H1 (cell line): ENCODE measurements around the gene OR7D2. TPM values are rescaled to one million over a fixed set of nuclear protein-coding genes. Genes with fewer than 3 reads are reported as not detected.

Experiments
- CTCF ChIA-PET: fragments of 300-600 bp; sonication (Branson Sonifier 250); formaldehyde crosslinking; loops from one replicate; lab custom pipeline; 2021; ENCODE audit not compliant: partially characterized antibody; lab: Charles Lee
- POLR2A ChIA-PET: fragments of 300-600 bp; sonication (Branson Sonifier 250); formaldehyde crosslinking; loops from one replicate; lab custom pipeline; 2021; ENCODE audit warnings: inconsistent platforms; ENCODE audit not compliant: partially characterized antibody; lab: Charles Lee
- DNase-seq, 2 experiments: peaks; one replicate each; pipeline versions ENCODE4 v3.0.0 to v3.0.0-alpha.2; 2010 to 2022; ENCODE audit warnings: low spot score in 2 of 2, low read depth in 1 of 2, mixed read lengths in 1 of 2
- FAIRE-seq: peaks from 2 replicates; lab custom pipeline; 2011; peaks lifted over from hg19 to GRCh38; lab: Jason Lieb, UNC
- H2AFZ ChIP-seq: 2 replicates; pipeline ENCODE4 v1.8.1; 2012; ENCODE audit warnings: low read length, inconsistent platforms
- H2AK5ac ChIP-seq: 2 replicates; pipeline ENCODE4 v1.6.1; 2013; ENCODE audit warnings: low read depth, low read length
- H2BK120ac ChIP-seq: replicated peaks from 2 replicates; pipeline ENCODE3; 2013; ENCODE audit warnings: low read depth, low read length, inconsistent platforms
- H2BK12ac ChIP-seq: 2 replicates; pipeline ENCODE4 v1.6.1; 2013; ENCODE audit warnings: low read depth, low read length
- H2BK15ac ChIP-seq: 2 replicates; pipeline ENCODE4 v1.6.1; 2013; ENCODE audit warnings: low read length
- H2BK20ac ChIP-seq: 2 replicates; pipeline ENCODE4 v1.6.1; 2013; ENCODE audit warnings: low read length
- H2BK5ac ChIP-seq: 2 replicates; pipeline ENCODE4 v1.6.1; 2013; ENCODE audit warnings: low read depth, low read length
- H3K14ac ChIP-seq: 2 replicates; pipeline ENCODE4 v1.6.1; 2013; ENCODE audit warnings: inconsistent platforms; ENCODE audit not compliant: insufficient read length
- H3K18ac ChIP-seq: 2 replicates; pipeline ENCODE4 v1.6.1; 2013; ENCODE audit warnings: low read length; ENCODE audit errors: extremely low read depth
- H3K23ac ChIP-seq: 2 replicates; pipeline ENCODE4 v1.6.1; 2013; ENCODE audit warnings: inconsistent platforms; ENCODE audit not compliant: insufficient read length
- H3K23me2 ChIP-seq: 2 replicates; pipeline ENCODE4 v1.6.1; 2013; ENCODE audit warnings: low read depth, low read length
- H3K27ac ChIP-seq: 2 replicates; pipeline ENCODE4 v1.6.1; 2011; ENCODE audit warnings: low read depth, low read length, inconsistent platforms
- H3K27me3 ChIP-seq, 4 experiments: replicated peaks in 1 of 4; 1 replicate in 1 of 4; 2 replicates in 3 of 4; pipeline versions ENCODE4 v1.6.1 to v1.8.1; 2011 to 2013; ENCODE audit warnings: low read length in 3 of 4, mild to moderate bottlenecking in 3 of 4, inconsistent platforms in 2 of 4, mixed read lengths in 2 of 4, moderate library complexity in 1 of 4; ENCODE audit not compliant: control insufficient read depth in 3 of 4, insufficient read depth in 3 of 4; ENCODE audit errors: extremely low read depth in 1 of 4
- H3K36me3 ChIP-seq, 4 experiments: 2 replicates each; pipeline versions ENCODE4 v1.6.1 to v1.8.1; 2011 to 2013; ENCODE audit warnings: mild to moderate bottlenecking in 4 of 4, low read length in 3 of 4, moderate library complexity in 2 of 4, control low read depth in 1 of 4, inconsistent platforms in 1 of 4; ENCODE audit not compliant: insufficient read depth in 4 of 4, control insufficient read depth in 2 of 4
- H3K4ac ChIP-seq: replicated peaks from 2 replicates; pipeline ENCODE3; 2013; ENCODE audit warnings: low read length, low read depth, mixed read lengths, inconsistent platforms; ENCODE audit not compliant: insufficient read length
- H3K4me1 ChIP-seq, 4 experiments: replicated peaks in 1 of 4; 1 replicate in 1 of 4; 2 replicates in 3 of 4; pipeline versions ENCODE4 v1.6.1 to v1.8.1; 2011 to 2013; ENCODE audit warnings: low read length in 3 of 4, inconsistent platforms in 2 of 4, mixed read lengths in 1 of 4; ENCODE audit not compliant: insufficient read depth in 4 of 4, control insufficient read depth in 3 of 4
- H3K4me2 ChIP-seq, 2 experiments: 2 replicates each; pipeline versions ENCODE4 v1.6.1 to v1.8.1; 2011 to 2013; ENCODE audit warnings: low read depth in 2 of 2, low read length in 2 of 2, control low read depth in 1 of 2, inconsistent platforms in 1 of 2, mild to moderate bottlenecking in 1 of 2; ENCODE audit not compliant: insufficient read depth in 1 of 2
- H3K4me3 ChIP-seq, 4 experiments: fragments of 200-600, 300-600 bp in 1 of 4; sonication (generic), shearing (Covaris generic), sonication (Bioruptor Twin) in 1 of 4; 2 replicates each; pipeline versions ENCODE4 v1.5.1 to v1.8.1; 2011 to 2016; ENCODE audit warnings: low read length in 4 of 4, low read depth in 3 of 4, control low read depth in 2 of 4, inconsistent platforms in 2 of 4, mild to moderate bottlenecking in 2 of 4, mixed read lengths in 1 of 4, moderate library complexity in 1 of 4; ENCODE audit not compliant: insufficient read depth in 2 of 4; ENCODE audit errors: extremely low read depth in 1 of 4
- H3K56ac ChIP-seq: replicated peaks from 2 replicates; pipeline ENCODE3; 2013; ENCODE audit warnings: low read depth, mild to moderate bottlenecking, mixed read lengths, low read length, inconsistent platforms; ENCODE audit not compliant: insufficient read length
- H3K79me1 ChIP-seq: 2 replicates; pipeline ENCODE4 v1.6.1; 2013; ENCODE audit warnings: low read depth, low read length, control low read depth
- H3K79me2 ChIP-seq, 2 experiments: 2 replicates each; pipeline versions ENCODE4 v1.6.1 to v1.8.1; 2012 to 2013; ENCODE audit warnings: low read length in 2 of 2, mild to moderate bottlenecking in 2 of 2, inconsistent platforms in 1 of 2; ENCODE audit not compliant: insufficient read depth in 2 of 2, control insufficient read depth in 1 of 2
- H3K9ac ChIP-seq, 4 experiments: replicated peaks in 1 of 4; 1 replicate in 1 of 4; 2 replicates in 3 of 4; pipeline versions ENCODE4 v1.6.1 to v1.8.1; 2011 to 2013; ENCODE audit warnings: low read depth in 3 of 4, low read length in 3 of 4, control low read depth in 2 of 4, mild to moderate bottlenecking in 2 of 4, moderate library complexity in 2 of 4, inconsistent platforms in 1 of 4; ENCODE audit errors: extremely low read depth in 1 of 4
- H3K9me3 ChIP-seq, 2 experiments: 2 replicates each; pipeline versions ENCODE4 v1.6.1 to v1.8.1; 2012 to 2013; ENCODE audit warnings: mild to moderate bottlenecking in 2 of 2, moderate library complexity in 2 of 2, control low read depth in 1 of 2, inconsistent platforms in 1 of 2, low read depth in 1 of 2, low read length in 1 of 2, mixed read lengths in 1 of 2; ENCODE audit not compliant: insufficient read depth in 2 of 2
- H4K20me1 ChIP-seq, 2 experiments: replicated peaks in 1 of 2; 2 replicates each; pipeline versions ENCODE3 to v1.8.1; 2011 to 2013; ENCODE audit warnings: inconsistent platforms in 2 of 2, low read length in 2 of 2, mild to moderate bottlenecking in 1 of 2; ENCODE audit not compliant: insufficient read depth in 2 of 2, control insufficient read depth in 1 of 2
- H4K5ac ChIP-seq: 2 replicates; pipeline ENCODE4 v1.6.1; 2013; ENCODE audit warnings: low read length, low read depth, mixed read lengths, inconsistent platforms; ENCODE audit not compliant: insufficient read length
- H4K8ac ChIP-seq: 2 replicates; pipeline ENCODE4 v1.8.0; 2013; ENCODE audit warnings: mild to moderate bottlenecking, moderate library complexity, low read length, inconsistent platforms; ENCODE audit not compliant: insufficient read depth; ENCODE audit errors: extremely low read depth
- H4K91ac ChIP-seq: replicated peaks from 2 replicates; pipeline ENCODE3; 2013; ENCODE audit warnings: low read length, mixed read lengths, inconsistent platforms; ENCODE audit not compliant: insufficient read length
- BACH1 ChIP-seq: IDR thresholded peaks from 2 replicates; pipeline ENCODE4 v1.6.1; 2012; ENCODE audit warnings: low read length, improper control_type of control experiment
- CBX8 ChIP-seq: fragments of 300-800, 300-1000 bp; sonication (generic); IDR thresholded peaks from 2 replicates; pipeline ENCODE4 v1.7.1; 2016; ENCODE audit warnings: low read depth, low read length, borderline replicate concordance
- GABPA ChIP-seq: IDR thresholded peaks from 2 replicates; pipeline ENCODE4 v1.6.1; 2011; ENCODE audit warnings: mild to moderate bottlenecking, low read length, moderate library complexity, borderline replicate concordance; ENCODE audit not compliant: insufficient read depth
- JUND ChIP-seq: IDR thresholded peaks from 2 replicates; pipeline ENCODE4 v1.6.1; 2011; ENCODE audit warnings: mild to moderate bottlenecking, improper control_type of control experiment, low read length
- KDM1A ChIP-seq: fragments of 200-600, 300-600 bp; sonication (generic); IDR thresholded peaks from 2 replicates; pipeline ENCODE4 v1.7.1; 2016; ENCODE audit warnings: mild to moderate bottlenecking, low read length, borderline replicate concordance
- KDM4A ChIP-seq: IDR thresholded peaks from one replicate; pipeline ENCODE4 v1.7.1; 2012; ENCODE audit warnings: low read depth, mild to moderate bottlenecking, moderate library complexity, low read length, inconsistent platforms; ENCODE audit not compliant: severe bottlenecking
- MAFK ChIP-seq: IDR thresholded peaks from 2 replicates; pipeline ENCODE4 v1.6.1; 2012; ENCODE audit warnings: low read depth, mild to moderate bottlenecking, improper control_type of control experiment, low read length
- RAD21 ChIP-seq, 2 experiments: IDR thresholded peaks in 1 of 2; conservative IDR thresholded peaks in 1 of 2; 2 replicates each; pipeline ENCODE4 v1.6.1; 2011; ENCODE audit warnings: low read depth in 2 of 2, low read length in 2 of 2, improper control_type of control experiment in 1 of 2, inconsistent platforms in 1 of 2, mild to moderate bottlenecking in 1 of 2, moderate library complexity in 1 of 2
- SAP30 ChIP-seq: fragments of 300-600 bp; sonication (generic); IDR thresholded peaks from 2 replicates; pipeline ENCODE4 v1.7.1; 2012; ENCODE audit warnings: low read length, moderate library complexity, mild to moderate bottlenecking, inconsistent platforms; ENCODE audit not compliant: insufficient read depth, insufficient replicate concordance
- SIRT6 ChIP-seq: IDR thresholded peaks from one replicate; pipeline ENCODE4 v1.7.1; 2012; ENCODE audit warnings: low read length, inconsistent platforms
- SP1 ChIP-seq: IDR thresholded peaks from 2 replicates; pipeline ENCODE4 v1.6.1; 2011; ENCODE audit warnings: low read depth, low read length
- SP2 ChIP-seq: IDR thresholded peaks from 2 replicates; pipeline ENCODE4 v1.6.1; 2012; ENCODE audit warnings: mild to moderate bottlenecking, low read length, inconsistent platforms
- SP4 ChIP-seq: IDR thresholded peaks from 2 replicates; pipeline ENCODE4 v1.6.1; 2012; ENCODE audit warnings: low read length, inconsistent platforms
- SUZ12 ChIP-seq: fragments of 200-600 bp; sonication (generic); IDR thresholded peaks from 2 replicates; pipeline ENCODE4 v1.6.1; 2012; ENCODE audit warnings: mild to moderate bottlenecking, inconsistent platforms, low read length, moderate library complexity, mixed read lengths
- ZNF274 ChIP-seq: IDR thresholded peaks from 2 replicates; pipeline ENCODE4 v1.7.0; 2012; ENCODE audit warnings: low read length, borderline replicate concordance; ENCODE audit errors: extremely low read depth
- whole genome bisulfite sequencing, 2 experiments: shearing (Covaris generic) in 1 of 2; methylation state at CpG; one replicate each; pipeline versions ENCODE4 v1.1.6 to v1.1.7; 2013 to 2015; ENCODE audit warnings: low lambda C conversion rate in 2 of 2, mixed read lengths in 2 of 2, inconsistent platforms in 1 of 2, low coverage in 1 of 2, missing lambda C conversion rate in 1 of 2; ENCODE audit not compliant: insufficient replicate concordance in 2 of 2, insufficient coverage in 1 of 2, insufficient read length in 1 of 2; ENCODE audit errors: extremely low coverage in 1 of 2, missing lambda C conversion rate in 1 of 2; 5-methylcytosine and 5-hydroxymethylcytosine counted together
- polyA plus RNA-seq, 7 experiments: library from polyadenylated mRNA; depleted of rRNA in 3 of 7; stranded (reverse) in 5 of 7; unstranded in 2 of 7; fragments of >200 nt in 5 of 7; fragments of 200-250 nt in 2 of 7; gene quantifications; 1 replicate in 5 of 7; 2 replicates in 1 of 7; 4 replicates in 1 of 7; pipeline versions ENCODE4 v1.2.1 to v1.2.3, GENCODE V29; 2011 to 2013; ENCODE audit warnings: missing spikeins in 2 of 7, mixed read lengths in 2 of 7
- total RNA-seq: library from RNA; stranded (reverse); fragmentation: NEBNext Ultra II Directional; extraction: Animal tissue kit (Norgen Biotek cat#: 25700); gene quantifications from 2 replicates; pipeline ENCODE4 v1.2.1, GENCODE V29; 2021

The OR7D2 gene
- total and polyA plus RNA-seq, 2 of the 8 experiments (the other 6 are each of a cell fraction or from before 2014, with no cell fraction given), result 0.02 TPM; not detected in 1

DNA sequence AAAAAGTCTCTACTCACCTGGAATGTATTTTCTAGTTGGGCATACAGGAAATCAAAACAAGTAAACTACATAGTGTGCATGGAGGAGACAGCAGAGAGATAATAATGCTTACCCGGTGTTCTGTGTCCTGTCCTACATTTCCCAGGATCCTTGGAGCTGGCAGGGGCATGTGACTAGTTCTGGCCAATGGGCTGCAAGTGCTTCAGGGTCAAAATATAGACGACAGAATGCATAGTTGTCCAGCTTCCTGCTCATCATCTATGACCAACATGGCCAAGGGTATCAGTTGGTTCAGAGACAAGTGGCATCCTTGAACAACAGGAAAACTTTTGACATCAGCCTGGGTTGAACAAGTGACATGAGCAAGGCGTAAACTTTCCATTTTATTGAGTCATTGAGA is 30.1 kb upstream of the OR7D2 start:
- H3K4me3 ChIP-seq, result no peak overlapping the region
- H3K9me3 ChIP-seq, result peaks cover 35 to 40% of the 10 kb centered on the region in 2 experiments
- no peak overlapping the region for H3K14ac ChIP-seq
- H2BK20ac ChIP-seq, result no peak overlapping the region
- no peak overlapping the region for H3K18ac ChIP-seq
- no peak overlapping the region for H2BK12ac ChIP-seq
- H2BK5ac ChIP-seq, result no peak overlapping the region
- H3K4me2 ChIP-seq, result no peak overlapping the region
- no peak overlapping the region for H3K4ac ChIP-seq
- no peak overlapping the region for H3K9ac ChIP-seq
- H3K4me1 ChIP-seq, result no peaks in the 10 kb centered on the region
- FAIRE-seq, result no peak
- no peaks in the 10 kb centered on the region for H3K23me2 ChIP-seq
- no peak overlapping the region for H4K91ac ChIP-seq
- H3K23ac ChIP-seq, result no peak overlapping the region
- DNase-seq, result no peak
- H4K5ac ChIP-seq, result no peak overlapping the region
- no peak overlapping the region for H2AK5ac ChIP-seq
- POLR2A ChIA-PET, result interaction anchor here (0.8 to 1.2 kb wide), 2 partner anchors 13 to 18 kb away, joined by 3 read pairs; no protein-coding TSS in a partner anchor
- H3K27me3 ChIP-seq, result no peaks in the 10 kb centered on the region
- H4K8ac ChIP-seq, result no peak overlapping the region
- H4K20me1 ChIP-seq, result peaks cover 0 to 10% of the 10 kb centered on the region in 2 experiments
- H2BK15ac ChIP-seq, result no peak overlapping the region
- peaks cover 2 to 47% (median 12%) of the 10 kb centered on the region in 4 experiments; a peak in 5 of 8 replicates for H3K36me3 ChIP-seq
- no peak overlapping the region for H2AFZ ChIP-seq
- H3K56ac ChIP-seq, result no peak overlapping the region
- H3K79me1 ChIP-seq, result peaks cover 11% of the 10 kb centered on the region
- peaks cover 82 to 99% of the 10 kb centered on the region in 2 experiments for H3K79me2 ChIP-seq
- H3K27ac ChIP-seq, result no peak overlapping the region
- CTCF ChIA-PET, result no interaction called here
- 89% methylated on average over 3 of the region's 3 CpGs; no CpG with 5 or more reads in 1 of the 2 experiments for WGBS, 2 experiments
- H2BK120ac ChIP-seq, result no peak overlapping the region
- TF ChIP-seq GABPA (no peak), BACH1 (no peak), KDM1A (no peak), SIRT6 (no peak), SUZ12 (no peak), SAP30 (no peak), JUND (no peak), CBX8 (no peak), ZNF274 (no peak), RAD21 (IDR thresholded peaks at IDR 0.05 in 1 of 2, conservative IDR thresholded peaks at IDR 0.05 in 1 of 2; ENCODE audit: low read depth in 2 of 2, low read length in 2 of 2) (no peak), SP1 (no peak), MAFK (no peak), SP4 (no peak), KDM4A (no peak), SP2 (no peak)
